Cardiac septum (tissue), 1 donor: ENCODE data around the gene ATF6. TPM values are rescaled to one million over a fixed set of nuclear protein-coding genes. Genes with fewer than 3 reads are reported as not detected.

Experiments used
- DNase-seq: peaks from one replicate; pipeline ENCODE4 v3.0.0-alpha.2; 2020; ENCODE audit warnings: low spot score
- intact Hi-C: fragments of 100-400 bp; cut with DNase I; formaldehyde crosslinking; loops from one replicate; pipeline ENCODE4 v1.14.0; 2022
- total RNA-seq: library from RNA; stranded (reverse); fragmentation: NEBNext Ultra II Directional; extraction: Animal tissue kit (Norgen Biotek cat#: 25700); gene quantifications from one replicate; pipeline ENCODE4 v1.2.1, GENCODE V29; 2021
- donor health status: DM: no; HTN: no; CAD: no.

ATF6 gene
- total RNA-seq, 1 donor from 2014 or later: 14.9 TPM

DNA sequence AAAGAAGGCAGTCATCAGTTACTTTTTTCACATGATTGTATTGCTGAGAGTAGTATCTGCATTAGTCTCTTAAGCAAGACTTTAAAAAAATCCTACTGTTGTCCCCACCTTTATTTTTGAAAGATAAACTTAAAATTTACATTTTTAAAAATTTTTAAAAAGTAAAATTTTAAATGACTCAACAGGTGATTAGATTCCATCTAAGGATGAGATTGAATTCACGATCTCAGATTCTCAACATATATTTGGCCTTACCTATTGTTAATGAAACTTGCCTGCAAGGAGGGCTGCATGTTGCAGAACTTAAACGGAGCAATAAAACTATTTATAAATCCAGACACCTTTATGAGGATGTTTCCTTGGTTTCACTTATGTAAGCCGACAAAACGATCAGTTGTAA lies 182.3 kb downstream of the ATF6 start:
- no peak for DNase-seq
- intact Hi-C loops: no loop called here

GRCh38 chr1:161949548-161949947 lies 183.4 kb downstream of the ATF6 start:
- intact Hi-C loops: no loop called here

GRCh38 chr1:161950377-161950776 lies 184.3 kb downstream of the ATF6 start:
- no peak for DNase-seq

More at GRCh38 chr1:161949548-161949947, 183.4 kb downstream of the ATF6 start:
- DNase-seq: no peak

DNA sequence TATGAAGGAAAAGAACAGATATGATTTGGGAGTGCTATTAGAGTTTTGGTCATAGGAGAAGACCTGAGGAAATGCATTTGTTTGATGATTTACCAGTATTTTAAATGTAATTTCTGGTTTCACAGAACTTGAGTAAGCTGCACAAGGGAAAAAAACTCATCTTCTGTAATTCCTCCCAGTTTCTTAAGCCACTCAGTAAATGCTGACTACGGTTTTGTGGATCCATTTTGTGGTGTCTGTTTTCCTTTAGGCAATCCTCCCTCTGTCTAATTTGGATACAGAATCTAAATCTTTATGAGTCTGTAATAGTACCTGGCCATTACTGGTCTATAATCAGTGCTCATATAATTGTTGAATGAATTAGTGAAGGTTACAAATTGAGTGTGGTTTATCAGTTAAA lies 185.5 kb downstream of the ATF6 start:
- intact Hi-C loops: no loop called here
- no peak for DNase-seq

More at GRCh38 chr1:161950377-161950776, 184.3 kb downstream of the ATF6 start:
- intact Hi-C loops: no loop called here

- intact Hi-C loops: no loop called here
- no peak for DNase-seq
These were observed 186.6 kb downstream of the ATF6 start for GRCh38 chr1:161952607-161953172.

- no peak for DNase-seq
- intact Hi-C loops: no loop called here
These were observed 187.3 kb downstream of the ATF6 start for GRCh38 chr1:161953256-161953920.

DNA sequence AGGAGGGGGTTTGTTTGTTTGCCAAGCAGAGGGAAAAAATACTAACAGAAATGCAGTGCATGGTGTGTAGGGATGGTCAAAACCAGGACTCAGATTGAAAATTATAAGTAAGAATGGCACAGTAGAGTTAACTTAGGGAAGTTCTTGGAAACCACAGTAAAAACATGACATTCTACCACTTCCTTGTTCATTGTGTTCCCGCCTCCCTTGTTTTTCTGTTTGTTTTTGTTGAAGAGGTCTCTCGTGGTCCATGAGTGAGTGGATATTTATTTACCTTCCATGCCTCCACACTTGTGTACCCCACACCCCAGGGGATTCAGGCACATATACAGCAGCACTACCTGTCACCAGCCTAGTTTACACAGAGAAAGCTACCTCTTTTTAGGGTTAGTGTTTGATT lies 187.9 kb downstream of the ATF6 start:
- intact Hi-C loops: no loop called here
- no peak for DNase-seq

DNA sequence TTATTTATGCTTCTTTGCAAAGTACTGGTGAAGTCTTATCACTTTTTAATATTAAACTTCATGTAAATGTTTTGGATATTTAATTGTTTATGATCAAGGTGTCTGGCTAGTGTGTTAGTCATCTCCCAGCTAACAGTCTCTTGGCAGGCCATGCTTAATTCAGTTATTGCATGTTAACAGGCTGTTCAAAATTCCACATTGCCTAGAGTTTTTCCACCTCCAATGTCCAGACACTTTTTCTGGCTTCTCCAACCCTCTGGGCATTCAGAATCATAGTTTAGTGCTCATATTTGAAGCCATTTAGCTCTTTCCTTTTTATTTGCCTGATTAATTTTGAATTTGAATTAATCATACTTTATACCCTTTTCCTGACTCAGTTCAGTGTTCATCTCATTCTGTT lies 188.3 kb downstream of the ATF6 start:
- no peak for DNase-seq
- intact Hi-C loops: no loop called here

- intact Hi-C loops: no loop called here
- DNase-seq: no peak
These were observed 189.5 kb downstream of the ATF6 start for GRCh38 chr1:161955606-161956005.

DNA sequence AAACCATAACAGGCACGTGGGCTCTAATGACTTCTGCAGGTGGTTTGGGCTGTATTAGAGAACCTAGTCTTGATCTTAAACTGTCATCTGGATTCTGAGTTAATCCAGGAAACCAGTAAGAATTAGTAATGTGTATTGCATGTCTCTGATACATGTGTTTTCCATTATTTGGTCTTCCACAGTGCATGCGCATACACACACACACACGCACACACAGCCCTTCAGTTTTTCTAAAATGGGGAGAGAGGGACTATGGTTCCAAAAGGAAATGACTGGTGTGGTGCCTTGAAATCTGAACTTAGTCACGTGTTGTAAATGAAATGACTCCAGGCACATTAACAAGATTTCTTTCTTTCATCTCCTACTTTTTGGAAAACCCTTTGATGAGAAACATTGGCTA lies 190.0 kb downstream of the ATF6 start:
- intact Hi-C loops: no loop called here

GRCh38 chr1:161956930-161957329 lies 190.8 kb downstream of the ATF6 start:
- DNase-seq: no peak
- intact Hi-C loops: no loop called here

More for the DNA sequence above, 190.0 kb downstream of the ATF6 start:
- DNase-seq: no peak

DNA sequence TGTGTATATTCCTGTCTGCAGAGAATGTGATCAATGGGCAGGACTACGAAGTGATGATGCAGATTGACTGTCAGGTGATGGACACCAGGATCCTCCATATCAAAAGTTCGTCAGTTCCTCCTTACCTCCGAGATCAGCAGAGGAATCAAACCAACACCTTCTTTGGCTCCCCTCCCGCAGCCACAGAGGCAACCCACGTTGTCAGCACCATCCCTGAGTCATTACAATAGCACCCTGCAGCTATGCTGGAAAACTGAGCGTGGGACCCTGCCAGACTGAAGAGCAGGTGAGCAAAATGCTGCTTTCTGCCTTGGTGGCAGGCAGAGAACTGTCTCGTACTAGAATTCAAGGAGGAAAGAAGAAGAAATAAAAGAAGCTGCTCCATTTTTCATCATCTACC lies 192.3 kb downstream of the ATF6 start:
- intact Hi-C loops: no loop called here
- DNase-seq: no peak

GRCh38 chr1:161962091-161962887 lies 196.2 kb downstream of the ATF6 start:
- intact Hi-C loops: no loop called here
- DNase-seq: no peak

- intact Hi-C loops: no loop called here
- no peak for DNase-seq
These were observed 199.9 kb downstream of the ATF6 start for GRCh38 chr1:161966067-161966466.

- no peak for DNase-seq
- intact Hi-C loops: no loop called here
These were observed 203.9 kb downstream of the ATF6 start for GRCh38 chr1:161970036-161970435.

DNA sequence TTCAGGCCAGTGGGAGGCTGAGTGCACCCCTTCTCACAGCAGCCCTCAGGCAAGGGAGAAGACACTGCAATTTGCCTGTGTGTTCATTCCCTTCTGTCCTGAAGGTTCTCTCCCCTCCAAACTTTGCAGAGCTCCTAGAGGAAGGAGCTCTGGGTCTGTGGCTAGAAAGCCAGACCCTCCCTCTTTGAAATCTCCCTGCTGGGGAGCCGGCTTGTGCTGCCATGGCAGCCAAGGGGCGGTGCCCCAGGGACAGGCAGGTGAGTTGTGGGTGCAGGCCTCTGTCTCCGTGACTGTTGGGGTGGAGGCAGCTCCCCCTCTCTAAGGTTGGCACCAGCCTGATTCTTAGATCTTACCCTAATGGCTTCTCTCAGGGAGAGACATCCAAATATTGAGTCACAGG lies 204.5 kb downstream of the ATF6 start:
- DNase-seq: no peak
- intact Hi-C loops: no loop called here

- intact Hi-C loops: no loop called here
- no peak for DNase-seq
These were observed 206.7 kb downstream of the ATF6 start for GRCh38 chr1:161972828-161973227.

GRCh38 chr1:161973924-161974845 lies 208.1 kb downstream of the ATF6 start:
- DNase-seq: no peak
- intact Hi-C loops: no loop called here

DNA sequence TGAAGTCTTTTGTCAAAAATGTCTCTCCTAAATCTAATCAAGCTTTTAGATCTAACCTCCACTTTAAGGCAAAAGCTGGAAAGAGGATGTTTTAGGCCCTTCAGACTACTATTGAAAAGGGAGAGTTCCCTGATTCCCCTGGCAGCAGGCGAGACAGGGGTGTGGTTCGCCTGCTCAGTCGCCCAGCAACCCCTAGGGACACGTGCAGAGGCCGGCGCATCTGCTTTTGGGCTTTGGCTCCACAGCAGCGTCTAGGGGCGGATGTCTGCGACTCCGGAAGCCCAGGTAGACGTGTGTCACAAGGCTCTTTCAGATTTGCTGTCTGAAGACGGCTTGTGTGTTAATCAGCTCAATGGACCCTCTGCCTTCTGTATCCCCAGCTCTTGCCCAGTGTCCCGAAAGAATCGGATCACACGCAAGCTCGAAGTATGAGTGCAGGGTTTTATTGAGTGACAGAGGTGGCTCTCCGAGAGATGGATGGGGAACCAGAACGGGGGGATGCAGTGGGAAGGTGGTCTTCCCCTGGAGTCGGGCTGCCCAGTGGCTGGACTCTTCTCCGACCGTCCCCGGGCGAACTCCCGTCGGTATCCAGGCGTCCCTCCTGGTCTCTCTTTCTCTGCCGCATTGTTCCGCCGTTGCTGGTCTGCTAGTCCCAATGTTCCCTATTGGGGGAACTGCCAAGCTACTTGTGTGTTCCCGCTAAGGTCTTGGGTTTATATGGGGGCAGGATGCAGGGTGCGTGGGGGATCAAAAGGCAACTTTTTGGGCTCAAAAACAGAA lies 212.1 kb downstream of the ATF6 start:
- DNase-seq: no peak
- intact Hi-C loops: no loop called here
